Breast epithelium (tissue), 3 donors: Measurements from ENCODE around the gene NRP1.

ENCODE experiments used
- CTCF ChIP-seq, 3 donors: fragments of 450-650 bp; IDR thresholded peaks; one replicate each; pipeline ENCODE4 v1.5.1; 2016 to 2017; ENCODE audit warnings: antibody characterized with exemption in 3 of 3, mild to moderate bottlenecking in 3 of 3, moderate library complexity in 3 of 3
- POLR2A ChIP-seq: fragments of 450-650 bp; IDR thresholded peaks from one replicate; pipeline ENCODE4 v1.6.1; 2016; ENCODE audit warnings: antibody characterized with exemption, mild to moderate bottlenecking, moderate library complexity
- POLR2AphosphoS5 ChIP-seq, 3 donors: sonication (generic); formaldehyde crosslinking; IDR thresholded peaks; one replicate each; pipeline ENCODE4 v1.6.1; 2017; ENCODE audit warnings: antibody characterized with exemption in 3 of 3

- TF ChIP-seq CTCF (IDR thresholded peaks at IDR 0.05) (no peak), POLR2A (no peak), POLR2AphosphoS5 (IDR thresholded peaks at IDR 0.05) (no peak)
Observed at GRCh38 chr10:33180390-33180789, 154.1 kb downstream of the NRP1 start.
